ENCODE data around the gene CD300A. TPM values are rescaled to one million over a fixed set of nuclear protein-coding genes. Genes with fewer than 3 reads are reported as not detected.

Gene CD300A
- total RNA-seq, 2 donors from 2014 or later, result not detected

- 89 to 95% methylated on average over 3 to 11 of the region's 11 CpGs for WGBS, 2 experiments (ENCODE audit: insufficient coverage in 1 of 2, insufficient read length in 1 of 2)
- no peaks in the 10 kb centered on the region for H3K9me3 ChIP-seq (ENCODE audit: control insufficient read depth, low read length)
- no peak for TF ChIP-seq CTCF (conservative IDR thresholded peaks at IDR 0.05)
- peaks cover 16% of the 10 kb centered on the region for H3K36me3 Mint-ChIP-seq (ENCODE audit: low read depth)
- H3K27me3 Mint-ChIP-seq (ENCODE audit: insufficient read depth), result peaks cover 23% of the 10 kb centered on the region
- DNase-seq, result no peak
- no peak overlapping the region for H3K27ac ChIP-seq (ENCODE audit: low read depth, low read length)
- peaks cover 12% of the 10 kb centered on the region for H3K36me3 ChIP-seq (ENCODE audit: control insufficient read depth, insufficient read depth, low read length)
- H3K9ac ChIP-seq (ENCODE audit: extremely low read depth, low read length, poor library complexity, severe bottlenecking), result no peak overlapping the region
- H3K4me3 Mint-ChIP-seq, result no peak overlapping the region
- peaks cover 23% of the 10 kb centered on the region for H3K27me3 ChIP-seq (ENCODE audit: control insufficient read depth, insufficient read depth, low read length, poor library complexity, severe bottlenecking)
- no peak overlapping the region for H3K27ac Mint-ChIP-seq
- no peak overlapping the region for H3K4me3 ChIP-seq (ENCODE audit: low read length)
- peaks cover 4% of the 10 kb centered on the region for H3K4me1 Mint-ChIP-seq
- peaks cover 3% of the 10 kb centered on the region for H3K4me1 ChIP-seq (ENCODE audit: control insufficient read depth, insufficient read depth, low read length)
- H3K9me3 Mint-ChIP-seq, result no peaks in the 10 kb centered on the region
Measured at GRCh38 chr17:74449306-74449705, 17.1 kb upstream of the CD300A start.

GRCh38 chr17:74449773-74450172 is 16.7 kb upstream of the CD300A start:
- H3K36me3 Mint-ChIP-seq (ENCODE audit: low read depth), result peaks cover 13% of the 10 kb centered on the region
- Histone ChIP-seq H3K36me3 (ENCODE audit: control insufficient read depth, insufficient read depth, low read length) (peaks cover 12% of the 10 kb centered on the region), H3K4me1 (ENCODE audit: control insufficient read depth, insufficient read depth, low read length) (peaks cover 7% of the 10 kb centered on the region), H3K4me3 (ENCODE audit: low read length) (no peak overlapping the region), H3K9ac (ENCODE audit: extremely low read depth, low read length, poor library complexity, severe bottlenecking) (no peak overlapping the region), H3K9me3 (ENCODE audit: control insufficient read depth, low read length) (no peaks in the 10 kb centered on the region), H3K27me3 (ENCODE audit: control insufficient read depth, insufficient read depth, low read length, poor library complexity, severe bottlenecking) (peaks cover 23% of the 10 kb centered on the region), H3K27ac (ENCODE audit: low read depth, low read length) (no peak overlapping the region)
- 88 to 92% methylated on average over 3 to 5 of the region's 5 CpGs for WGBS, 2 experiments (ENCODE audit: insufficient coverage in 1 of 2, insufficient read length in 1 of 2)
- H3K4me3 Mint-ChIP-seq, result no peak overlapping the region
- peaks cover 24% of the 10 kb centered on the region for H3K27me3 Mint-ChIP-seq (ENCODE audit: insufficient read depth)
- no peak for DNase-seq
- no peaks in the 10 kb centered on the region for H3K9me3 Mint-ChIP-seq
- H3K27ac Mint-ChIP-seq, result no peak overlapping the region
- TF ChIP-seq CTCF (conservative IDR thresholded peaks at IDR 0.05), result no peak
- H3K4me1 Mint-ChIP-seq, result peaks cover 5% of the 10 kb centered on the region

- H3K27me3 Mint-ChIP-seq (ENCODE audit: insufficient read depth), result peaks cover 28% of the 10 kb centered on the region
- H3K4me3 Mint-ChIP-seq, result no peak overlapping the region
- peaks cover 12% of the 10 kb centered on the region for H3K36me3 ChIP-seq (ENCODE audit: control insufficient read depth, insufficient read depth, low read length)
- no peak overlapping the region for H3K27ac Mint-ChIP-seq
- DNase-seq, result no peak
- H3K27ac ChIP-seq (ENCODE audit: low read depth, low read length), result no peak overlapping the region
- H3K9ac ChIP-seq (ENCODE audit: extremely low read depth, low read length, poor library complexity, severe bottlenecking), result no peak overlapping the region
- peaks cover 10% of the 10 kb centered on the region for H3K4me1 Mint-ChIP-seq
- peaks cover 23% of the 10 kb centered on the region for H3K27me3 ChIP-seq (ENCODE audit: control insufficient read depth, insufficient read depth, low read length, poor library complexity, severe bottlenecking)
- H3K4me3 ChIP-seq (ENCODE audit: low read length), result no peak overlapping the region
- H3K9me3 ChIP-seq (ENCODE audit: control insufficient read depth, low read length), result no peaks in the 10 kb centered on the region
- TF ChIP-seq CTCF (conservative IDR thresholded peaks at IDR 0.05), result no peak
- H3K36me3 Mint-ChIP-seq (ENCODE audit: low read depth), result peaks cover 11% of the 10 kb centered on the region
- WGBS, 2 experiments (ENCODE audit: insufficient coverage in 1 of 2, insufficient read length in 1 of 2), result 95 to 100% methylated on average over 1 to 3 of the region's 3 CpGs
- no peaks in the 10 kb centered on the region for H3K9me3 Mint-ChIP-seq
- H3K4me1 ChIP-seq (ENCODE audit: control insufficient read depth, insufficient read depth, low read length), result peaks cover 8% of the 10 kb centered on the region
Measured at GRCh38 chr17:74450231-74450630, 16.2 kb upstream of the CD300A start.

All from endodermal cell (in vitro differentiated cells).